GM21381 (cell line): ENCODE results near the gene PPFIBP2.
A peak's percentile ranks its signal among the peaks of the same experiment; 100 is the strongest.
"Not testable (repeated sequence)": the region's sequence is repeated elsewhere in the genome, so short reads cannot be mapped to it uniquely, and the experiment has no call there.

ENCODE experiments used
- ATAC-seq: cut with Tn5 transposase; IDR thresholded peaks from one replicate; pipeline ENCODE4 v1.9.1; 2021; ENCODE audit warnings: mild to moderate bottlenecking, moderate library complexity; ENCODE audit not compliant: unreplicated experiment

PPFIBP2 gene

GRCh38 chr11:7655253-7656217 lies 141.7 kb downstream of the PPFIBP2 start:
- ATAC-seq: no peak

- ATAC-seq: no peak
These were observed 142.9 kb downstream of the PPFIBP2 start for GRCh38 chr11:7656704-7657103.

- no peak for ATAC-seq
These were observed 143.7 kb downstream of the PPFIBP2 start for GRCh38 chr11:7657306-7658025.

- not testable (repeated sequence) for ATAC-seq
These were observed 149.7 kb downstream of the PPFIBP2 start for GRCh38 chr11:7663531-7663930.

- ATAC-seq: no peak
These were observed 151.1 kb downstream of the PPFIBP2 start for GRCh38 chr11:7664867-7665266.

- peak; percentile 98 for ATAC-seq
These were observed 151.9 kb downstream of the PPFIBP2 start for GRCh38 chr11:7665473-7666291.

GRCh38 chr11:7666292-7666866 lies 152.6 kb downstream of the PPFIBP2 start:
- ATAC-seq: no peak

GRCh38 chr11:7667460-7667859 lies 153.7 kb downstream of the PPFIBP2 start:
- no peak for ATAC-seq

- no peak for ATAC-seq
These were observed 154.7 kb downstream of the PPFIBP2 start for GRCh38 chr11:7668464-7668863.

GRCh38 chr11:7668911-7669310 lies 155.1 kb downstream of the PPFIBP2 start:
- no peak for ATAC-seq

- ATAC-seq: no peak
These were observed 156.8 kb downstream of the PPFIBP2 start for GRCh38 chr11:7670641-7671040.

GRCh38 chr11:7671347-7672215 lies 157.8 kb downstream of the PPFIBP2 start:
- peak; percentile 51 for ATAC-seq

- no peak for ATAC-seq
These were observed 158.6 kb downstream of the PPFIBP2 start for GRCh38 chr11:7672276-7672959.

GRCh38 chr11:7672960-7673723 lies 159.3 kb downstream of the PPFIBP2 start, which contains the start of gene CYB5R2:
CYB5R2 (minus strand) TSS chr11:7673500; CDS start chr11:7672825, 675 bp downstream.
- no peak for ATAC-seq

- no peak for ATAC-seq
These were observed 160.1 kb downstream of the PPFIBP2 start for GRCh38 chr11:7673724-7674434.

- no peak for ATAC-seq
These were observed 161.8 kb downstream of the PPFIBP2 start for GRCh38 chr11:7675631-7676030.

GRCh38 chr11:7677071-7677470 lies 163.3 kb downstream of the PPFIBP2 start:
- ATAC-seq: no peak

GRCh38 chr11:7677796-7678201 lies 164.0 kb downstream of the PPFIBP2 start:
- ATAC-seq: no peak
